Activated naive CD8-positive, alpha-beta T cell treated with anti-CD3 and anti-CD28 coated beads, Interleukin-2, amount 50 U/mL, for 24 hours (primary cell): Measurements from ENCODE around the gene PCDHA8.
"Not testable (repeated sequence)": the region's sequence is repeated elsewhere in the genome, so short reads cannot be mapped to it uniquely, and the experiment has no call there.

Source experiments
- ATAC-seq: fragments of 150-1000 bp; cut with Tn5 transposase; one replicate; pipeline ENCODE4 v1.10.0; 2021
- DNase-seq: peaks from one replicate; pipeline ENCODE4 v3.0.0; 2021
- H3K27ac Mint-ChIP-seq: one replicate; pipeline ENCODE4 v1.8.0; 2021; ENCODE audit warnings: mild to moderate bottlenecking, mixed read lengths
- H3K27me3 Mint-ChIP-seq: one replicate; pipeline ENCODE4 v1.8.0; 2021; ENCODE audit warnings: mixed read lengths
- H3K36me3 Mint-ChIP-seq: one replicate; pipeline ENCODE4 v1.8.0; 2021; ENCODE audit warnings: low read depth, mixed read lengths
- H3K4me1 Mint-ChIP-seq: one replicate; pipeline ENCODE4 v1.8.0; 2021; ENCODE audit warnings: mixed read lengths
- H3K4me3 Mint-ChIP-seq: one replicate; pipeline ENCODE4 v1.8.0; 2021; ENCODE audit warnings: mild to moderate bottlenecking, moderate library complexity, mixed read lengths
- H3K9me3 Mint-ChIP-seq: one replicate; pipeline ENCODE4 v1.8.0; 2021; ENCODE audit warnings: mixed read lengths

PCDHA8 gene

DNA sequence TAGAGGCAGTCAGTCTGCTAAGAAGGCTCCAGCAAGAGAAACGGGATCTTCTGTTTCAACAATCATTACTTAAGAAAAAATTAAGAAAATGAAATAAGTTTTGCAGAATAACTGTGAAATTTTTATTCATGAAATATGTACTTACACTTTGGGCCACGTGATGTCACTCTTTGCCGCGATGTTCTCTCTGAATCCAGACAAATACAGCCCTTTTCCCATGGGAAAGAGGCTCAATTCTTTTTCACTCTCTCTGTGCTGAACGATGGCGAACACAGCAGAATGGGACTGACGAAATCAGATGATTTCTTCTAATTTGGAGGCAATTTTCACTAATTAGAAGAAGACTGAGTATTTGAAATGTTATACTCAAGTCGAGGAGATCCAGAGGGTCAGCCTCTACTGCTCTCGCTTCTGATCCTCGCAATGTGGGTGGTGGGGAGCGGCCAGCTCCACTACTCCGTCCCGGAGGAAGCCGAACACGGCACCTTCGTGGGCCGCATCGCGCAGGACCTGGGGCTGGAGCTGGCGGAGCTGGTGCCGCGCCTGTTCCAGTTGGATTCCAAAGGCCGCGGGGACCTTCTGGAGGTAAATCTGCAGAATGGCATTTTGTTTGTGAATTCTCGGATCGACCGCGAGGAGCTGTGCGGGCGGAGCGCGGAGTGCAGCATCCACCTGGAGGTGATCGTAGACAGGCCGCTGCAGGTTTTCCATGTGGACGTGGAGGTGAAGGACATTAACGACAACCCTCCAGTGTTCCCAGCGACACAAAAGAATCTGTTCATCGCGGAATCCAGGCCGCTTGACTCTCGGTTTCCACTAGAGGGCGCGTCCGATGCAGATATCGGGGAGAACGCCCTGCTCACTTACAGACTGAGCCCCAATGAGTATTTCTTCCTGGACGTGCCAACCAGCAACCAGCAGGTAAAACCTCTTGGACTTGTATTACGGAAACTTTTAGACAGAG lies 7.4 kb downstream of the PCDHA8 start, which contains the start of gene PCDHA9:
TSS of gene PCDHA9 (plus strand) at position 244 of the 964 bp plus-strand sequence. CDS start at position 358, 114 bp downstream.
- H3K4me1 Mint-ChIP-seq, H3K27ac Mint-ChIP-seq, H3K4me3 Mint-ChIP-seq, ATAC-seq, H3K27me3 Mint-ChIP-seq, H3K36me3 Mint-ChIP-seq, H3K9me3 Mint-ChIP-seq, DNase-seq: not testable (repeated sequence)

DNA sequence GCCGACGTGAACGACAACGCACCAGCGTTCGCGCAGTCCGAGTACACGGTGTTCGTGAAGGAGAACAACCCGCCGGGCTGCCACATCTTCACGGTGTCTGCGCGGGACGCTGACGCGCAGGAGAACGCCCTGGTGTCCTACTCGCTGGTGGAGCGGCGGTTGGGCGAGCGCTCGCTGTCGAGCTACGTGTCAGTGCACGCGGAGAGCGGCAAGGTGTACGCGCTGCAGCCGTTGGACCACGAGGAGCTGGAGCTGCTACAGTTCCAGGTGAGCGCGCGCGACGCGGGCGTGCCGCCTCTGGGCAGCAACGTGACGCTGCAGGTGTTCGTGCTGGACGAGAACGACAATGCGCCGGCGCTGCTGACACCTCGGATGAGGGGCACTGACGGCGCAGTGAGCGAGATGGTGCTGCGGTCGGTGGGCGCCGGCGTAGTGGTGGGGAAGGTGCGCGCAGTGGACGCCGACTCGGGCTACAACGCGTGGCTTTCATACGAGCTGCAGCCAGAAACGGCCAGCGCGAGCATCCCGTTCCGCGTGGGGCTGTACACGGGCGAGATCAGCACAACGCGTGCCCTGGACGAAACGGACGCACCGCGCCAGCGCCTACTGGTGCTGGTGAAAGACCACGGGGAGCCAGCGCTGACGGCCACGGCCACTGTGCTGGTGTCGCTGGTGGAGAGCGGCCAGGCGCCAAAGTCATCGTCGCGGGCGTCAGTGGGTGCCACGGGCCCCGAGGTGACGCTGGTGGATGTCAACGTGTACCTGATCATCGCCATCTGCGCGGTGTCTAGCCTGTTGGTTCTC lies 9.0 kb downstream of the PCDHA8 start:
- DNase-seq, H3K4me1 Mint-ChIP-seq, ATAC-seq, H3K36me3 Mint-ChIP-seq, H3K27me3 Mint-ChIP-seq, H3K9me3 Mint-ChIP-seq, H3K4me3 Mint-ChIP-seq, H3K27ac Mint-ChIP-seq: not testable (repeated sequence)

DNA sequence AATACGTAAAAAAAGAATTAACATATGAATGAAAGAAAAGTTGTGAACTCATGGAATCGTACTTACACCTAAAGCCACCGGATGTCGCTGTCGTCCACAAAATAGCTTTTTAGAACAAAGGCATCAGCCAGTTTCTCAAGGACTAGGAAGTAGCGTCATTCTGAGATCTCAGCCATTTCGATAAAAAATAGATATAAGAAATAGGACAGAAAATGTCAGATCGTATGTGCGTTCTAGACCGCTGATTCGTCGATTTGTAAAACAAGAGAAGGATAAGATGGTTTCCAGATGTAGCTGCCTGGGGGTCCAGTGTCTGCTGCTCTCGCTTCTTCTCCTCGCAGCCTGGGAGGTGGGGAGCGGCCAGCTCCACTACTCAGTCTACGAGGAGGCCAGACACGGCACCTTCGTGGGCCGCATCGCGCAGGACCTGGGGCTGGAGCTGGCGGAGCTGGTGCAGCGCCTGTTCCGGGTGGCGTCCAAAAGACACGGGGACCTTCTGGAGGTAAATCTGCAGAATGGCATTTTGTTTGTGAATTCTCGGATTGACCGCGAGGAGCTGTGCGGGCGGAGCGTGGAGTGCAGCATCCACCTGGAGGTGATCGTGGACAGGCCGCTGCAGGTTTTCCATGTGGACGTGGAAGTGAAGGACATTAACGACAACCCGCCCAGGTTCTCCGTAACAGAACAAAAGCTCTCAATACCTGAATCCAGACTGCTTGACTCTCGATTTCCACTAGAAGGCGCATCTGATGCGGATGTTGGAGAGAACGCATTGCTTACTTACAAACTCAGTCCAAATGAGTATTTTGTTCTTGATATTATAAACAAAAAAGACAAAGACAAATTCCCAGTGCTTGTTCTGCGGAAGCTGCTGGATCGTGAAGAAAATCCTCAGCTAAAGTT lies 15.0 kb downstream of the PCDHA8 start, which contains the start of gene PCDHA10:
TSS of gene PCDHA10 (plus strand) at position 126 of the 903 bp plus-strand sequence. CDS start at position 278, 152 bp downstream.
- Mint-ChIP-seq H3K36me3 (peaks cover 2% of the 10 kb centered on the region), H3K27ac (no peak within 1 kb of the TSS), H3K4me1 (no peaks in the 10 kb centered on the region), H3K4me3 (no peak within 1 kb of the TSS), H3K27me3 (peaks cover 5% of the 10 kb centered on the region), H3K9me3 (peaks cover 10% of the 10 kb centered on the region)
- ATAC-seq (no peak), DNase-seq (no peak)

DNA sequence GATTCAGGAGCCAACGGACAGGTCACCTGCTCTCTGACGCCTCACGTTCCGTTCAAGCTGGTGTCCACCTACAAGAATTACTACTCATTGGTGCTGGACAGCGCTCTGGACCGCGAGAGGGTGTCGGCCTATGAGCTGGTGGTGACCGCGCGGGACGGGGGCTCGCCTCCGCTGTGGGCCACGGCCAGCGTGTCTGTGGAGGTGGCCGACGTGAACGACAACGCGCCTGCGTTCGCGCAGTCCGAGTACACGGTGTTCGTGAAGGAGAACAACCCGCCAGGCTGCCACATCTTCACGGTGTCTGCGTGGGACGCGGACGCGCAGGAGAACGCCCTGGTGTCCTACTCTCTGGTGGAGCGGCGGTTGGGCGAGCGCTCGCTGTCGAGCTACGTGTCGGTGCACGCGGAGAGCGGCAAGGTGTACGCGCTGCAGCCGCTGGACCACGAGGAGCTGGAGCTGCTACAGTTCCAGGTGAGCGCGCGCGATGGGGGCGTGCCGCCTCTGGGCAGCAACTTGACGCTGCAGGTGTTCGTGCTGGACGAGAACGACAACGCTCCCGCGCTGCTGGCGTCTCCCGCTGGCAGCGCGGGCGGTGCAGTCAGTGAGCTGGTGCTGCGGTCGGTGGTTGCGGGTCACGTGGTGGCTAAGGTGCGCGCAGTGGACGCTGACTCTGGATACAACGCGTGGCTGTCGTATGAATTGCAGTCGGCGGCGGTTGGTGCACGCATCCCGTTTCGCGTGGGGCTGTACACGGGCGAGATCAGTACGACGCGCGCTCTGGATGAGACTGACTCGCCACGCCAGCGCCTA lies 16.4 kb downstream of the PCDHA8 start:
- Mint-ChIP-seq H3K27ac (no peak overlapping the region), H3K4me1 (no peaks in the 10 kb centered on the region), H3K4me3 (no peak overlapping the region), H3K27me3 (peaks cover 5% of the 10 kb centered on the region), H3K36me3 (peaks cover 2% of the 10 kb centered on the region), H3K9me3 (peaks cover 10% of the 10 kb centered on the region)
- ATAC-seq (no peak), DNase-seq (no peak)

DNA sequence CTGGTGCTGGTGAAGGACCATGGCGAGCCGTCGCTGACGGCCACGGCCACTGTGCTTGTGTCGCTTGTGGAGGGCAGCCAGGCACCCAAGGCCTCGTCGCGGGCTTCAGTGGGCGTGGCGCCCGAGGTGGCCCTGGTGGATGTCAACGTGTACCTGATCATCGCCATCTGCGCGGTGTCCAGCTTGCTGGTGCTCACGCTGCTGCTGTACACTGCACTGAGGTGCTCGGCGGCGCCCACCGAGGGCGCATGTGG lies 16.9 kb downstream of the PCDHA8 start:
- H3K27ac Mint-ChIP-seq, result no peak overlapping the region
- H3K36me3 Mint-ChIP-seq, result peaks cover 2% of the 10 kb centered on the region
- H3K4me3 Mint-ChIP-seq, result no peak overlapping the region
- H3K9me3 Mint-ChIP-seq, result peaks cover 10% of the 10 kb centered on the region
- no peak for DNase-seq
- no peaks in the 10 kb centered on the region for H3K4me1 Mint-ChIP-seq
- H3K27me3 Mint-ChIP-seq, result peaks cover 5% of the 10 kb centered on the region
- ATAC-seq, result no peak

DNA sequence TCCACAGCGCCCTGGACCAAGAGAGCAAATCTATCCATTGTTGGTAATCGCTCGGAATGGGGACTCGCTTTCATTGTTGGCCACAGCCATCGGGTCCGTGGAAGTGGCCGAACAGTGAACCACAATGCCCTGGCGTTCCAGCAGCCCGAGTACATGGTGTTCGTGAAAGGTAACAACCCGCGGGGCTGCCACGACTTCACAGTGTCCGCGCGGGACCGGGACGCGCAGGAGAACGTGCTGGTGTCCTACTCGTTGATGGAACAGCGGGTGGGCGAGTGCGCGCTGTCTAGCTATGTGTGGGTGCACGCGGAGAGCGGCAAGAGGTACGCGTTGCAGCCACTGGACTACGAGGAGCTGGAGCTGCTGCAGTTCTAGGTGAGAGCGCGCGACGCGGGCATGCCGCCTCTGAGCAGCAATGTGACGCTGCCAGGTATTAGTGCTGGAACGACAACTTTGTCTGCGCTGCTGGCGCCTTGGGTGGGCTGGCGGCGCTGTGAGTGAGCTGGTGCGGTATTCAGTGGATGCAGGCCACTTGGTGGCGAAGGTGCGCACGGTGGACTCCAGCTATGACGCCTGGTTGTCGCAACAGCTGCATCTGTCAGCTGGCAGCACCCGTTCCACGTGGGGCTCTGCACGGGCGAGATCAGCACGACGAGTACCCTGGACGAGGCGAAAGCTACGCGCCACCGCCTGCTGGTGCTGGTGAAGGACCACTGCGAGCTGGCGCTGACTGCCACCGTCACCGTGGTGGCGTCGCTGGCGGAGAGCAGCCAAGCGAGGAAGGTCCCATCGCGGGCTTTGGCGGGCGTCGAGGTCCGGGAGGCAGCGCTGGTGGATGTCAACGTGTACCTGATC lies 21.7 kb downstream of the PCDHA8 start:
- Mint-ChIP-seq H3K4me3 (no peak overlapping the region), H3K27ac (no peak overlapping the region), H3K27me3 (peaks cover 9% of the 10 kb centered on the region), H3K36me3 (peaks cover 2% of the 10 kb centered on the region), H3K9me3 (peaks cover 4% of the 10 kb centered on the region), H3K4me1 (no peaks in the 10 kb centered on the region)
- no peak for DNase-seq
- no peak for ATAC-seq

DNA sequence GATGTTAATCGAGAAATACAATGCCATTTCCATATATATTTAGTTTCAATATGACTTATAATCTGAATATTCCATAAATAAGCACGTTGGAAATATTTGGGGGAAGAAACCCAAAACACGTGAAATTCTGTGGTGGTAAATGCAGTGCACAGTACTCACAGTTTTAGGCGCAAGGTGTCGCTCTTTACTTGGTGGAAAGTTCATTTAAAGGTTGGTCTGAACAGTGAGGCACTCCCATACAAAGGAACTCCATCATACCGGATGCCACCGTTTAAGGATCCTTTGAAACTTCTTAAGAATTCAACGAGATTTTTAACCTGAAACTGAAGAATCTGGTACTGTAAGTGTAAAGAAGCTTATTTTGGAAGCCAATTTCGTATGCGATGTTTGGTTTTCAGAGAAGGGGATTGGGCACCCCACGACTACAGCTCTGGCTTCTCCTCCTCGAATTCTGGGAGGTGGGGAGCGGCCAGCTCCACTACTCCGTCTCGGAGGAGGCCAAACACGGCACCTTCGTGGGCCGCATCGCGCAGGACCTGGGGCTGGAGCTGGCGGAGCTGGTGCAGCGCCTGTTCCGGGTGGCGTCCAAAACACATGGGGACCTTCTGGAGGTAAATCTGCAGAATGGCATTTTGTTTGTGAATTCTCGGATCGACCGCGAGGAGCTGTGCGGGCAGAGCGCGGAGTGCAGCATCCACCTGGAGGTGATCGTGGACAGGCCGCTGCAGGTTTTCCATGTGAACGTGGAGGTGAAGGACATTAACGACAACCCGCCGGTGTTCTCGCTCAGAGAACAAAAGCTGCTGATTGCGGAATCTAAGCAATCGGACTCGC lies 28.0 kb downstream of the PCDHA8 start, which contains the start of gene PCDHA11:
TSS of gene PCDHA11 (plus strand) at position 237 of the 834 bp plus-strand sequence. CDS start at position 384, 147 bp downstream.
- H3K27ac Mint-ChIP-seq, result no peak within 1 kb of the TSS
- no peaks in the 10 kb centered on the region for H3K4me1 Mint-ChIP-seq
- DNase-seq (no peak), ATAC-seq (no peak)
- peaks cover 13% of the 10 kb centered on the region for H3K9me3 Mint-ChIP-seq
- peaks cover 9% of the 10 kb centered on the region for H3K36me3 Mint-ChIP-seq
- H3K4me3 Mint-ChIP-seq, result no peak within 1 kb of the TSS
- H3K27me3 Mint-ChIP-seq, result peaks cover 24% of the 10 kb centered on the region

DNA sequence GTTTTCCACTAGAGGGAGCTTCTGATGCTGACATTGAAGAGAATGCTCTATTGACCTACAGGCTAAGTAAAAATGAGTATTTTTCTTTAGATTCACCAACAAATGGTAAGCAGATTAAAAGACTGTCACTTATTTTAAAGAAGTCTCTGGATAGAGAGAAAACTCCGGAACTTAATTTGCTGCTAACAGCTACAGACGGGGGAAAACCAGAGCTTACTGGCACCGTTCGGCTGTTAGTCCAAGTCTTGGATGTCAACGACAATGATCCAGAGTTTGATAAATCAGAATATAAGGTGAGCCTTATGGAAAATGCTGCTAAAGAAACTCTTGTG lies 28.5 kb downstream of the PCDHA8 start:
- no peak overlapping the region for H3K27ac Mint-ChIP-seq
- peaks cover 30% of the 10 kb centered on the region for H3K27me3 Mint-ChIP-seq
- peaks cover 9% of the 10 kb centered on the region for H3K36me3 Mint-ChIP-seq
- H3K9me3 Mint-ChIP-seq, result peaks cover 18% of the 10 kb centered on the region
- ATAC-seq (no peak), DNase-seq (no peak)
- no peaks in the 10 kb centered on the region for H3K4me1 Mint-ChIP-seq
- H3K4me3 Mint-ChIP-seq, result no peak overlapping the region

DNA sequence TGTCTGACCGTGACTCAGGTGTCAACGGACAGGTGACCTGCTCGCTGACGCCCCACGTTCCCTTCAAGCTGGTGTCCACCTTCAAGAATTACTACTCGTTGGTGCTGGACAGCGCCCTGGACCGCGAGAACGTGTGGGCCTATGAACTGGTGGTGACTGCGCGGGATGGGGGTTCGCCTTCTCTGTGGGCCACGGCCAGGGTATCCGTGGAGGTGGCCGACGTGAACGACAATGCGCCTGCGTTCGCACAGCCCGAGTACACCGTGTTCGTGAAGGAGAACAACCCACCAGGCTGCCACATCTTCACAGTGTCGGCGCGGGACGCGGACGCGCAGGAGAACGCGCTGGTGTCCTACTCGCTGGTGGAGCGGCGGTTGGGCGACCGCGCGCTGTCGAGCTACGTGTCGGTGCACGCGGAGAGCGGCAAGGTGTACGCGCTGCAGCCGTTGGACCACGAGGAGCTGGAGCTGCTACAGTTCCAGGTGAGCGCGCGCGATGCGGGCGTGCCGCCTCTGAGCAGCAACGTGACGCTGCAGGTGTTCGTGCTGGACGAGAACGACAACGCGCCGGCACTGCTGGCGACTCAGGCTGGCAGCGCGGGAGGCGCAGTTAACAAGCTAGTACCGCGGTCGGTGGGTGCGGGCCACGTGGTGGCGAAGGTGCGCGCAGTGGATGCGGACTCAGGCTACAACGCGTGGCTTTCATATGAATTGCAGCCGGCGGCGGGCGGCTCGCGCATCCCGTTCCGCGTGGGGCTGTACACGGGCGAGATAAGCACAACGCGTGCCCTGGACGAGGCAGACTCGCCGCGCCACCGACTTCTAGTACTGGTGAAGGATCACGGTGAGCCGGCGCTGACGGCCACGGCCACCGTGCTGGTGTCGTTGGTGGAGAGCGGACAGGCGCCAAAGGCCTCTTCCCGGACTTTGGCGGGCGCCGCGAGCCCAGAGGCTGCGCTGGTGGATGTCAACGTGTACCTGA lies 29.5 kb downstream of the PCDHA8 start:
- Mint-ChIP-seq H3K4me3 (no peak overlapping the region), H3K9me3 (peaks cover 24% of the 10 kb centered on the region), H3K27me3 (peaks cover 39% of the 10 kb centered on the region), H3K4me1 (no peaks in the 10 kb centered on the region), H3K36me3 (peaks cover 13% of the 10 kb centered on the region), H3K27ac (no peak overlapping the region)
- no peak for DNase-seq
- no peak for ATAC-seq

DNA sequence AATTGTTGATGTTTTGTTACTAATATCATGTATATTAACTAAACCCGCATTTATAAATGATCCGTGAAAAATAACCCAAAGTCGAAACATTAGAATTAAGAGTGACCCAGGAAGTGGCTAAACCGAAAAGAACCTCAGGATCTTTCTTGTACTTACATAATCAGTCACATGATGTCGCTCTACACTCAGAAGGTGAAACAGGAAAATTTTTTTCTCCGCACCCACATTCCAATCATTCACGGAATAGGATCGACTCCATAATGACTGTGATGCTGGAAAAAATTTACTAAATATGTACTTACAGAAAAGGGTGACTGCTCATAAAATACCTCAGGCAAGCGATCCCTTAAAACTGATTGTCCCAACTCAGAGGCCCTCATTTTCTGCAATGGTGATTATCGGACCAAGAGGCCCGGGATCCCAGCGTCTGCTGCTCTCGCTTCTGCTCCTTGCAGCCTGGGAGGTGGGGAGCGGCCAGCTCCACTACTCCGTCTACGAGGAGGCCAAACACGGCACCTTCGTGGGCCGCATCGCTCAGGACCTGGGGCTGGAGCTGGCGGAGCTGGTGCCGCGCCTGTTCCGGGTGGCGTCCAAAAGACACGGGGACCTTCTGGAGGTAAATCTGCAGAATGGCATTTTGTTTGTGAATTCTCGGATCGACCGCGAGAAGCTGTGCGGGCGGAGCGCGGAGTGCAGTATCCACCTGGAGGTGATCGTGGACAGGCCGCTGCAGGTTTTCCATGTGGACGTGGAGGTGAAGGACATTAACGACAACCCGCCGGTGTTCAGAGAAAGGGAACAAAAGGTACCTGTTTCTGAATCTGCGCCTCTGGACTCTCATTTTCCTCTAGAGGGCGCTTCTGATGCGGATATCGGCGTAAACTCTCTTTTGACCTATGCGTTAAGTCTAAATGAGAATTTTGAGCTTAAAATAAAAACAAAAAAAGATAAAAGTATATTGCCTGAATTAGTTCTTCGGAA lies 34.4 kb downstream of the PCDHA8 start, which contains the start of gene PCDHA12:
TSS of gene PCDHA12 (plus strand) at position 224 of the 981 bp plus-strand sequence. CDS start at position 389, 165 bp downstream.
- DNase-seq (no peak), ATAC-seq (no peak)
- Mint-ChIP-seq H3K27ac (no peak within 1 kb of the TSS), H3K36me3 (peaks cover 15% of the 10 kb centered on the region), H3K4me3 (no peak within 1 kb of the TSS), H3K27me3 (peaks cover 42% of the 10 kb centered on the region), H3K4me1 (no peaks in the 10 kb centered on the region), H3K9me3 (peaks cover 31% of the 10 kb centered on the region)
